ENCODE results near the gene MRPS27. TPM values are rescaled to one million over a fixed set of nuclear protein-coding genes. Genes with fewer than 3 reads are reported as not detected.
A peak's percentile ranks its signal among the peaks of the same experiment; 100 is the strongest.

MRPS27 gene
- total and polyA plus RNA-seq, 9 of the 15 experiments (the other 6 are each of a cell fraction or from before 2014, with no cell fraction given), result 73.6 to 144 (median 106) TPM

DNA sequence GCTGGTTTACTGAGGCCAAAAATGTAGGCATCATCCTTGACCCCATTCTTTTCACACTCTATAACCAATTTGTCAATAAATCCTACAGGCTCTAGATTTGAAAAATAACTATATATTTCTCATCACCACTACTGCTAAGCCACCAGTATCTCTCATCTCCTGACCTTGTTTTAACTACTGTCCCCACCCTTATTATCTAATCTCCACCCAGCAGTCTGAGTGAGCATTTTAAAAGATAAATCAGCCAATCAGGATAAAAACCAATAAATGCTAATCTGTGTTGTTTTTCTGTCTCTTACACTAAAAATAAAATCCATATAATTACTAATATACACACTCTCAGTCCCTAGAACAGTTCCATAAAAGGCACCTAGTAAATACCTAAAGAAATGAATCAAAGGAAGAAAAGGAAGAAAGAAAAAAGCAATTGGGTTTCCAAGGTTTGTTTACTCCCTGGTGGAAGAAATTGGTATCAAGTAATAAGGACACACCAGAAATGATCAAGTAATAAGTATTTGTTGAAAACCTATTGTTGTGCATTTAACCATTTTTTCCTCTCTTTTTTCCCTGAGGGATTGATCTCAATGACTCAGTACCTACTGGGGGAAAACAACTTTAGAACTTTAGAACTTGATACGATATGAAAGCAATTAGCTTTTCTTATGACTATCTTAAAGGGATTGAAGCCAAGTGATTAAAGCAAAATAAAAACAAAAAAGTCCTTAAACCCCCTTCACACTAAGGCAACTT, 19.3 kb downstream of the MRPS27 start:
- no TSS peak for BruUV-seq (replicated peaks)
- ATAC-seq, result no peak
- no peak overlapping the region for H3K27ac ChIP-seq (ENCODE audit: extremely low read depth, low read depth, low read length)
- H3K4me1 ChIP-seq (replicated peaks in 1 of 2; ENCODE audit: control insufficient read depth in 2 of 2, insufficient read depth in 2 of 2, low read length in 2 of 2), result peaks cover 3 to 21% of the 10 kb centered on the region in 2 experiments; a peak in 4 of 5 replicates
- CTCF ChIA-PET (ENCODE audit: low intra/inter-chr PET ratio), result no interaction called here
- no peak overlapping the region for H3K9ac ChIP-seq (ENCODE audit: insufficient read depth in 1 of 2, low read depth in 2 of 2, low read length in 2 of 2)
- WGBS (ENCODE audit: insufficient coverage, low coverage, missing lambda C conversion rate), result 67% methylated on average over 1 of the region's 1 CpG
- no peaks in the 10 kb centered on the region for H3K9me3 ChIP-seq (replicated peaks; ENCODE audit: control insufficient read depth, insufficient read depth, low read depth, low read length)
- no peak for FAIRE-seq
- no peaks in the 10 kb centered on the region for H4K20me1 ChIP-seq (replicated peaks; ENCODE audit: control insufficient read depth, insufficient read depth, low read length)
- H3K9me1 ChIP-seq (ENCODE audit: control insufficient read depth, insufficient read depth, low read length), result no peaks in the 10 kb centered on the region
- POLR2A ChIA-PET, result interaction anchor here (1.5 kb wide), 1 partner anchor 7 kb away, joined by 6 read pairs; no protein-coding TSS in a partner anchor
- H3K4me2 ChIP-seq (ENCODE audit: insufficient read depth, low read length), result no peak overlapping the region
- H2AFZ ChIP-seq (ENCODE audit: low read depth, low read length), result no peak overlapping the region
- intact Hi-C loops (cut with micrococcal nuclease), result no loop called here
- peak in 2 of 4 experiments; percentile 31 to 37 for DNase-seq (ENCODE audit: extremely low read depth in 1 of 4, low spot score in 3 of 4)
- H3K4me3 ChIP-seq, result no peak overlapping the region
- H3K36me3 ChIP-seq (ENCODE audit: control insufficient read depth, insufficient read depth, low read length), result peaks cover 60% of the 10 kb centered on the region
- in situ Hi-C loops (cut with MboI), result loop anchor here (25.0 kb wide), 1 partner anchor 513 kb away; no protein-coding TSS in a partner anchor
- peaks cover 83% of the 10 kb centered on the region for H3K79me2 ChIP-seq (ENCODE audit: control insufficient read depth, insufficient read depth, low read length)
- no peaks in the 10 kb centered on the region for H3K27me3 ChIP-seq (ENCODE audit: control insufficient read depth in 2 of 2, insufficient read depth in 2 of 2, low read length in 2 of 2)
- TF ChIP-seq TAL1 (IDR thresholded peaks at IDR 0.05), result peak; percentile 67
- no peak for TF ChIP-seq NELFE (IDR thresholded peaks at IDR 0.05; ENCODE audit: insufficient read depth, insufficient read length)
- peak; percentile 79 for TF ChIP-seq ARID1B (IDR thresholded peaks at IDR 0.05)
- TF ChIP-seq SMARCE1 (IDR thresholded peaks at IDR 0.05), result peak; percentile 49; the same call in 1 of the 2 replicates
- TF ChIP-seq NCOR1 (IDR thresholded peaks at IDR 0.05), result peak; percentile 45
- TF ChIP-seq, protein P1, sequence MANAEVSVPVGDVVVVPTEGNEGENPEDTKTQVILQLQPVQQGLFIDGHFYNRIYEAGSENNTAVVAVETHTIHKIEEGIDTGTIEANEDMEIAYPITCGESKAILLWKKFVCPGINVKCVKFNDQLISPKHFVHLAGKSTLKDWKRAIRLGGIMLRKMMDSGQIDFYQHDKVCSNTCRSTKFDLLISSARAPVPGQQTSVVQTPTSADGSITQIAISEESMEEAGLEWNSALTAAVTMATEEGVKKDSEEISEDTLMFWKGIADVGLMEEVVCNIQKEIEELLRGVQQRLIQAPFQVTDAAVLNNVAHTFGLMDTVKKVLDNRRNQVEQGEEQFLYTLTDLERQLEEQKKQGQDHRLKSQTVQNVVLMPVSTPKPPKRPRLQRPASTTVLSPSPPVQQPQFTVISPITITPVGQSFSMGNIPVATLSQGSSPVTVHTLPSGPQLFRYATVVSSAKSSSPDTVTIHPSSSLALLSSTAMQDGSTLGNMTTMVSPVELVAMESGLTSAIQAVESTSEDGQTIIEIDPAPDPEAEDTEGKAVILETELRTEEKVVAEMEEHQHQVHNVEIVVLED (CRISPR knock-in tag; IDR thresholded peaks at IDR 0.05), result no peak
- peak in 1 of 2 experiments; percentile 74; a peak in 2 of 4 replicates for TF ChIP-seq RCOR1 (IDR thresholded peaks at IDR 0.05; ENCODE audit: borderline replicate concordance in 1 of 2, low read depth in 2 of 2, low read length in 2 of 2)
- TF ChIP-seq, protein P2, sequence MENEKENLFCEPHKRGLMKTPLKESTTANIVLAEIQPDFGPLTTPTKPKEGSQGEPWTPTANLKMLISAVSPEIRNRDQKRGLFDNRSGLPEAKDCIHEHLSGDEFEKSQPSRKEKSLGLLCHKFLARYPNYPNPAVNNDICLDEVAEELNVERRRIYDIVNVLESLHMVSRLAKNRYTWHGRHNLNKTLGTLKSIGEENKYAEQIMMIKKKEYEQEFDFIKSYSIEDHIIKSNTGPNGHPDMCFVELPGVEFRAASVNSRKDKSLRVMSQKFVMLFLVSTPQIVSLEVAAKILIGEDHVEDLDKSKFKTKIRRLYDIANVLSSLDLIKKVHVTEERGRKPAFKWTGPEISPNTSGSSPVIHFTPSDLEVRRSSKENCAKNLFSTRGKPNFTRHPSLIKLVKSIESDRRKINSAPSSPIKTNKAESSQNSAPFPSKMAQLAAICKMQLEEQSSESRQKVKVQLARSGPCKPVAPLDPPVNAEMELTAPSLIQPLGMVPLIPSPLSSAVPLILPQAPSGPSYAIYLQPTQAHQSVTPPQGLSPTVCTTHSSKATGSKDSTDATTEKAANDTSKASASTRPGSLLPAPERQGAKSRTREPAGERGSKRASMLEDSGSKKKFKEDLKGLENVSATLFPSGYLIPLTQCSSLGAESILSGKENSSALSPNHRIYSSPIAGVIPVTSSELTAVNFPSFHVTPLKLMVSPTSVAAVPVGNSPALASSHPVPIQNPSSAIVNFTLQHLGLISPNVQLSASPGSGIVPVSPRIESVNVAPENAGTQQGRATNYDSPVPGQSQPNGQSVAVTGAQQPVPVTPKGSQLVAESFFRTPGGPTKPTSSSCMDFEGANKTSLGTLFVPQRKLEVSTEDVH (IDR thresholded peaks at IDR 0.05; ENCODE audit: low read depth, partially characterized antibody), result peak; percentile 3
- TF ChIP-seq KLF1 (tag; IDR thresholded peaks at IDR 0.05), result peak; percentile 84
- TF ChIP-seq KDM1A (IDR thresholded peaks at IDR 0.05), result peak in 1 of 2 experiments; percentile 56; a peak in 1 of 4 replicates
- peak; percentile 22; the same call in 1 of the 2 replicates for TF ChIP-seq SOX6 (IDR thresholded peaks at IDR 0.05)
- TF ChIP-seq, protein P3, sequence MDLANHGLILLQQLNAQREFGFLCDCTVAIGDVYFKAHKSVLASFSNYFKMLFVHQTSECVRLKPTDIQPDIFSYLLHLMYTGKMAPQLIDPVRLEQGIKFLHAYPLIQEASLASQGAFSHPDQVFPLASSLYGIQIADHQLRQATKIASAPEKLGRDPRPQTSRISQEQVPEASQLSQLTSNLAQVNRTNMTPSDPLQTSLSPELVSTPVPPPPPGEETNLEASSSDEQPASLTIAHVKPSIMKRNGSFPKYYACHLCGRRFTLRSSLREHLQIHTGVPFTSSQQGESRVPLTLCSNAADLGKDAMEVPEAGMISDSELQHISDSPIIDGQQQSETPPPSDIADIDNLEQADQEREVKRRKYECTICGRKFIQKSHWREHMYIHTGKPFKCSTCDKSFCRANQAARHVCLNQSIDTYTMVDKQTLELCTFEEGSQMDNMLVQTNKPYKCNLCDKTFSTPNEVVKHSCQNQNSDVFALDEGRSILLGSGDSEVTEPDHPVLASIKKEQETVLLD (IDR thresholded peaks at IDR 0.05), result no peak
- TF ChIP-seq, protein P4, sequence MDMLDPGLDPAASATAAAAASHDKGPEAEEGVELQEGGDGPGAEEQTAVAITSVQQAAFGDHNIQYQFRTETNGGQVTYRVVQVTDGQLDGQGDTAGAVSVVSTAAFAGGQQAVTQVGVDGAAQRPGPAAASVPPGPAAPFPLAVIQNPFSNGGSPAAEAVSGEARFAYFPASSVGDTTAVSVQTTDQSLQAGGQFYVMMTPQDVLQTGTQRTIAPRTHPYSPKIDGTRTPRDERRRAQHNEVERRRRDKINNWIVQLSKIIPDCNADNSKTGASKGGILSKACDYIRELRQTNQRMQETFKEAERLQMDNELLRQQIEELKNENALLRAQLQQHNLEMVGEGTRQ (CRISPR knock-in tag; IDR thresholded peaks at IDR 0.05), result no peak
- no peak for TF ChIP-seq POLR3G (IDR thresholded peaks at IDR 0.05; ENCODE audit: extremely low read depth, insufficient read length, insufficient replicate concordance)
- peak; percentile 61; the same call in 1 of the 2 replicates for TF ChIP-seq SMARCA4 (IDR thresholded peaks at IDR 0.05)
- TF ChIP-seq TCF3 (CRISPR knock-in tag; IDR thresholded peaks at IDR 0.05), result peak; percentile 42; the same call in 1 of the 2 replicates
